Measurements from ENCODE around the gene BMP2.

BMP2 gene

DNA sequence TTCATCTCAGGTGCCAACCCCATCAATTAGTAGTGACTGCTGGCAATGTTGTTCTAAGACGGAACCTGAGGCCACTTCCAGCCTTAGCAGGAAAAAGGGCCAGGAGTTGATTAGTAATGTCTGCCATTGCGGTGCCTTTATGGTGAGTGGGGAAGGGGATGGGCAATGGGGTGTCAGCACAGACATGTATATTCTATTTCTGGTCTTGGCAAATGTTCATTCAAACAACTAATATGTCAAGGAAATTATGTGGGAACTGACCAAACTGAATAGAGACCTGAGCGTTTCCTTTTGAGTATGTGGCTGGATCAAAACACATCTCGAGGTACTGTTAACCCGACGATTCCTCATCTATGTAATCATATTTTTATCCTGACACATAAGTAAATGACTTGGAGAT, 34.6 kb upstream of the BMP2 start:
- Histone ChIP-seq H3K4me2 (ENCODE audit: low read depth, low read length, poor library complexity, severe bottlenecking) (no peak overlapping the region), H3K36me3 (ENCODE audit: insufficient read depth, low read length) (no peaks in the 10 kb centered on the region), H3K4me3 (ENCODE audit: low read length, poor library complexity, severe bottlenecking) (no peak overlapping the region), H3K4me1 (ENCODE audit: insufficient read depth, low read length, poor library complexity, severe bottlenecking) (no peaks in the 10 kb centered on the region), H3K27me3 (ENCODE audit: insufficient read depth, low read length, poor library complexity, severe bottlenecking) (no peaks in the 10 kb centered on the region), H3K9me2 (replicated peaks; ENCODE audit: low read depth, low read length) (no peaks in the 10 kb centered on the region), H3F3A (ENCODE audit: low read depth) (no peaks in the 10 kb centered on the region), H2AFZ (ENCODE audit: low read length) (no peak overlapping the region), H3K9ac (ENCODE audit: low read depth, low read length, poor library complexity, severe bottlenecking) (no peak overlapping the region), H4K20me1 (ENCODE audit: insufficient read depth, low read length, poor library complexity, severe bottlenecking) (no peaks in the 10 kb centered on the region), H3K79me2 (ENCODE audit: insufficient read depth, low read length) (no peaks in the 10 kb centered on the region), H3K9me3 (ENCODE audit: insufficient read depth, low read depth, low read length) (no peaks in the 10 kb centered on the region)
- TF ChIP-seq EZH2phosphoT487 (IDR thresholded peaks at IDR 0.05; ENCODE audit: borderline replicate concordance) = no peak
- TF ChIP-seq, protein P1, sequence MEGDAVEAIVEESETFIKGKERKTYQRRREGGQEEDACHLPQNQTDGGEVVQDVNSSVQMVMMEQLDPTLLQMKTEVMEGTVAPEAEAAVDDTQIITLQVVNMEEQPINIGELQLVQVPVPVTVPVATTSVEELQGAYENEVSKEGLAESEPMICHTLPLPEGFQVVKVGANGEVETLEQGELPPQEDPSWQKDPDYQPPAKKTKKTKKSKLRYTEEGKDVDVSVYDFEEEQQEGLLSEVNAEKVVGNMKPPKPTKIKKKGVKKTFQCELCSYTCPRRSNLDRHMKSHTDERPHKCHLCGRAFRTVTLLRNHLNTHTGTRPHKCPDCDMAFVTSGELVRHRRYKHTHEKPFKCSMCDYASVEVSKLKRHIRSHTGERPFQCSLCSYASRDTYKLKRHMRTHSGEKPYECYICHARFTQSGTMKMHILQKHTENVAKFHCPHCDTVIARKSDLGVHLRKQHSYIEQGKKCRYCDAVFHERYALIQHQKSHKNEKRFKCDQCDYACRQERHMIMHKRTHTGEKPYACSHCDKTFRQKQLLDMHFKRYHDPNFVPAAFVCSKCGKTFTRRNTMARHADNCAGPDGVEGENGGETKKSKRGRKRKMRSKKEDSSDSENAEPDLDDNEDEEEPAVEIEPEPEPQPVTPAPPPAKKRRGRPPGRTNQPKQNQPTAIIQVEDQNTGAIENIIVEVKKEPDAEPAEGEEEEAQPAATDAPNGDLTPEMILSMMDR (conservative IDR thresholded peaks at IDR 0.05; ENCODE audit: low read length) = no peak

DNA sequence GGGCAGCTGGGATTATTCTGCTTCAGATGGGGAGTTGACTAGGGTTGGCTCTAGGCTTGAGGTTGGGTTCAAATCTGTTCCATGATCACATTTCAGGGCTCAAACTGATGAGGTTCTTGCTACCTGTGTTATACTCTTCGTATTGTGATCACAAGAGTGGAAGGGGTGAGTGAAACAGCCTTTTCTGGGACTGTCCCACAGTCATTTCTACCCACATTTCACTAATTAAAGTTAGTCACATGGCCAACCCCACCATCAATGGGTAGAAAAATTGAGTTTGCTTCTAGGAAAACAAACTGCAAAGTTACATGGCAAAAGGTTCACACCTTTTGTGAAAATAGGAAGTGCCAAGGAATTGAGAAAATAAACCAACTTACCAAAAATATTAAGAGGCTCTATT, 33.5 kb upstream of the BMP2 start:
- no peaks in the 10 kb centered on the region for H3F3A ChIP-seq (ENCODE audit: low read depth)
- H3K9ac ChIP-seq (ENCODE audit: low read depth, low read length, poor library complexity, severe bottlenecking) = no peak overlapping the region
- H3K4me1 ChIP-seq (ENCODE audit: insufficient read depth, low read length, poor library complexity, severe bottlenecking) = no peaks in the 10 kb centered on the region
- H3K9me2 ChIP-seq (replicated peaks; ENCODE audit: low read depth, low read length) = no peaks in the 10 kb centered on the region
- no peaks in the 10 kb centered on the region for H3K36me3 ChIP-seq (ENCODE audit: insufficient read depth, low read length)
- H4K20me1 ChIP-seq (ENCODE audit: insufficient read depth, low read length, poor library complexity, severe bottlenecking) = no peaks in the 10 kb centered on the region
- no peaks in the 10 kb centered on the region for H3K79me2 ChIP-seq (ENCODE audit: insufficient read depth, low read length)
- H3K4me2 ChIP-seq (ENCODE audit: low read depth, low read length, poor library complexity, severe bottlenecking) = no peak overlapping the region
- H3K27me3 ChIP-seq (ENCODE audit: insufficient read depth, low read length, poor library complexity, severe bottlenecking) = no peaks in the 10 kb centered on the region
- H2AFZ ChIP-seq (ENCODE audit: low read length) = no peak overlapping the region
- TF ChIP-seq, protein P1 (conservative IDR thresholded peaks at IDR 0.05; ENCODE audit: low read length) = no peak
- H3K4me3 ChIP-seq (ENCODE audit: low read length, poor library complexity, severe bottlenecking) = no peak overlapping the region
- H3K9me3 ChIP-seq (ENCODE audit: insufficient read depth, low read depth, low read length) = no peaks in the 10 kb centered on the region

DNA sequence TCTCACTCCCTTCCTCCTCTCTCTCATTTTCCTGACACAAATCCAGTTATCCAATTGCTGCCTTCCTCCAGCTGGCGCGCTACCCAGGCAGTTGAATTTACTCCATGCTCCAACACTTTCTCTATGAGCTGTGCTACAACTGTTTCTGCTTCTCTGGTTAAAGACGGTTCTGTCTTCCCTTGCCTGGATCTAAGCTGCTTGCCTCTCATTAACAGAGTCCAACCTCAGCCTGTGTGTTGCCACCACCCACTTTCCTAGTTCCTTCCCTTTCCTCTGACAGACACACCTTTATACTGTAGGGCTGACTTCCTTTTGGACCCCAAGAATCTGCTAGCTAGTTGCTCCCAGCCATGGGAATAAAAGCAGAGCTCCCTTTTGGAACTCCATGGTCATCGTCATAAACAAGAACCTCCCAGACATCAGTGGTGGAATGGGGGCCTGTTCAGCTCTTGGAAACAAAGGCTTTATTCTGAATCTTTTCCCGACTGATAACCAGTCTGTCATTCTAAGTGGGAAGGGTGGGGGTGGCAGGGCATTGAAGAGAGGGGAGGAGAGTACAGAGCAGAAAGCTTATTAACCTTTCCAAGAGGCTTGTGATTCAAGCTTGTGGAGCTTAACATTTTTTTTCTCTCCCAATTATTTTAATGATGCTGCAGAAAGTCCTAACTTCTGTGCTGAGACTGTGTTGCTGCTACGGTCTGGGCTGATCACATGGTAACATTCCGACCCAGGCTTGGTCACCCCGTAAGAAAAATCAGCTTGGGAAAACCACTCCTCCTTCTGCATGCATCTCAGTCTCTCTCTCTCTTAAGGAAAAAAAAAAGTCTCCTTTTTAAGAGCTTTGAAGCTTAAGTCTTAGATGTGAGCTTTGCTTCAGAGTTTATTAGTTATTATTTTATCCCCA, 31.3 kb upstream of the BMP2 start:
- Histone ChIP-seq H3K36me3 (ENCODE audit: insufficient read depth, low read length) (no peaks in the 10 kb centered on the region), H3K9me2 (replicated peaks; ENCODE audit: low read depth, low read length) (no peaks in the 10 kb centered on the region), H4K20me1 (ENCODE audit: insufficient read depth, low read length, poor library complexity, severe bottlenecking) (no peaks in the 10 kb centered on the region), H3K4me3 (ENCODE audit: low read length, poor library complexity, severe bottlenecking) (no peak overlapping the region), H3K27me3 (ENCODE audit: insufficient read depth, low read length, poor library complexity, severe bottlenecking) (no peaks in the 10 kb centered on the region), H3K79me2 (ENCODE audit: insufficient read depth, low read length) (no peaks in the 10 kb centered on the region), H3K9ac (ENCODE audit: low read depth, low read length, poor library complexity, severe bottlenecking) (no peak overlapping the region), H3K4me1 (ENCODE audit: insufficient read depth, low read length, poor library complexity, severe bottlenecking) (no peaks in the 10 kb centered on the region), H2AFZ (ENCODE audit: low read length) (no peak overlapping the region), H3K9me3 (ENCODE audit: insufficient read depth, low read depth, low read length) (no peaks in the 10 kb centered on the region), H3K4me2 (ENCODE audit: low read depth, low read length, poor library complexity, severe bottlenecking) (no peak overlapping the region), H3F3A (ENCODE audit: low read depth) (no peaks in the 10 kb centered on the region)
- TF ChIP-seq, protein P1 (conservative IDR thresholded peaks at IDR 0.05; ENCODE audit: low read length) = no peak
- no peak for TF ChIP-seq EZH2phosphoT487 (IDR thresholded peaks at IDR 0.05; ENCODE audit: borderline replicate concordance)

Data from Loucy (cell line).